Activated CD8-positive, alpha-beta memory T cell treated with anti-CD3 and anti-CD28 coated beads for 48 hours (primary cell): ENCODE measurements around the gene SHPK.

Experiments used
- DNase-seq, 3 experiments: peaks; one replicate each; pipeline ENCODE4 v3.0.0-alpha.2; 2020; ENCODE audit warnings: low read depth in 2 of 3, low spot score in 2 of 3

Gene SHPK

DNA sequence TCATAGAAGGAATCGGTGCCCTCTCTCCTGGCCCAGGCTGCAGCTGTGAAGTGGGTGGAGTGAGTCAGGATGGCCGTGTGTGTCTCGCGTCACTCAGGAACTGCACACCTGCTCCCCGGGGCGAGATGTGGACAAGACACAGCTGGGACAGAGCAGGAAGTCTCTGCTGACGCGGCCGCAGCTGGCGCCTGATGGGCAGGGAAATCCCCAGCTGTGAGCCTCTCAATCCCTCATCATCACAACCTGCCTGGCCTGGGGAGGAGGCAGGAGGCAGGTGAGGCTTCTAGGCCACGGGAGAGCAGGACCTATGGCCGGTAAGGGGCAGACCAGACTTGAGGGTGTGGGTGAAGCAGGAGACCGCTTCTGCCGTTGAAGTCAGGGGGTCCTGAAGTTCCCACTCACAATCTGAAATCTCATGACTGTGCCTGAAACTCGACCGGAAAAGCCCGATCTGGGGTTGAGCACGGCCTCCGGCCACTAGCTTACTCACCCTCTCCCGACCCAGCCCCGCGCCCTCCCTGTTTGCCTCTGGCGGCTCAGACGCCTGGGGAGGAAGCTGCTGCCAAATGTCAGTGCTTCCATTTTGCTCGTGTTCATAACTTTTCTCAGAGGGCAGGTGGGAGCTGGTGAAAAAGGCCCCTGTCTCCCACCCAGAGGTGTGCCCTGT, 77.3 kb downstream of the SHPK start:
- DNase-seq = peak in 1 of 3 experiments; percentile 23
